ENCODE measurements around the gene IGLL5.

DNA sequence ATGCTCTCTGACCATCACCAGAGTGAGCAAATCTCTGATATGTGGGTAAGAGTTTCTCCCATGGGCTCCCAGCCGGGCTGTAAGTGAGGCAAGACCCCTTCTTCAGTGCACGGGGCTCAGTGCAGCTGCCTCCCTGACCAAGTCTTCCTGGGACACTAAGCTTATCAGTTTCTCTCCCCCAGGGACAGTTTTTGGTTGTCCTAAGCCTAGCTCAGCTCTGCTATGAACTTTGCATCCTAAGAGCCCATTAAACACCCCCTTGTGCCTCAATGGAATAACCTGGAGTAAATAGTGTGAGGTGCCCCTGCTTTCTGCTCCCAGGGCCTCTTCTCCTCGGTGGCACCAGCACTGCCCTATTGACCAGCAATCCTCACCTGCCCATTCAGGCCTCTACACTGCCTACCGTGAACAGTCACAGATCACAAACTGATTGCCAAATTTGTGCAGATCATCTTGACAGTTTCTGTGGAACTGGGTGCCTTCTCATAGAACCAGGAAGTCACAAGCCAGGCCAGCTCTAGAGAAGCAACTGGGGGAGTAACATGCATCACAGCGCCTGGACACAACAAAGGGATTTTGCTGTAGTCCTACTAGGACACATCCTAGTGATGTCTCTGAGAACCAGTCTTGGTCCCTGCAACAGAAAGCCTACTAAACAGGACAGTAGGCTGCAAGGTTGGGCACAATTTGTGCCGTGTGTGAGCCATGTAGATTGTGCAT is 19.5 kb upstream of the IGLL5 start:
- TF ChIP-seq, protein P1, sequence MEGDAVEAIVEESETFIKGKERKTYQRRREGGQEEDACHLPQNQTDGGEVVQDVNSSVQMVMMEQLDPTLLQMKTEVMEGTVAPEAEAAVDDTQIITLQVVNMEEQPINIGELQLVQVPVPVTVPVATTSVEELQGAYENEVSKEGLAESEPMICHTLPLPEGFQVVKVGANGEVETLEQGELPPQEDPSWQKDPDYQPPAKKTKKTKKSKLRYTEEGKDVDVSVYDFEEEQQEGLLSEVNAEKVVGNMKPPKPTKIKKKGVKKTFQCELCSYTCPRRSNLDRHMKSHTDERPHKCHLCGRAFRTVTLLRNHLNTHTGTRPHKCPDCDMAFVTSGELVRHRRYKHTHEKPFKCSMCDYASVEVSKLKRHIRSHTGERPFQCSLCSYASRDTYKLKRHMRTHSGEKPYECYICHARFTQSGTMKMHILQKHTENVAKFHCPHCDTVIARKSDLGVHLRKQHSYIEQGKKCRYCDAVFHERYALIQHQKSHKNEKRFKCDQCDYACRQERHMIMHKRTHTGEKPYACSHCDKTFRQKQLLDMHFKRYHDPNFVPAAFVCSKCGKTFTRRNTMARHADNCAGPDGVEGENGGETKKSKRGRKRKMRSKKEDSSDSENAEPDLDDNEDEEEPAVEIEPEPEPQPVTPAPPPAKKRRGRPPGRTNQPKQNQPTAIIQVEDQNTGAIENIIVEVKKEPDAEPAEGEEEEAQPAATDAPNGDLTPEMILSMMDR (IDR thresholded peaks at IDR 0.05; ENCODE audit: low read depth, low read length, poor library complexity, severe bottlenecking), result no peak
- TF ChIP-seq EZH2phosphoT487 (IDR thresholded peaks at IDR 0.05; ENCODE audit: borderline replicate concordance, low read length), result no peak

Measured in DOHH2 (cell line).